Loucy (cell line): Measurements from ENCODE around the gene GSTO1.
A peak's percentile ranks its signal among the peaks of the same experiment; 100 is the strongest.

Experiments
- H2AFZ ChIP-seq: fragments of 200-600 bp; sonication (generic); 2 replicates; pipeline ENCODE4 v1.6.0; 2016; ENCODE audit warnings: antibody characterized with exemption, mild to moderate bottlenecking, low read length, moderate library complexity
- H3F3A ChIP-seq: fragments of 200-600 bp; 2 replicates; pipeline ENCODE4 v1.6.0; 2016; ENCODE audit warnings: antibody characterized with exemption, low read depth, mild to moderate bottlenecking
- H3K27me3 ChIP-seq: fragments of 200-600 bp; sonication (generic); 2 replicates; pipeline ENCODE4 v1.6.1; 2014; ENCODE audit warnings: low read length, mild to moderate bottlenecking; ENCODE audit not compliant: insufficient read depth, poor library complexity, severe bottlenecking
- H3K36me3 ChIP-seq: fragments of 200-600 bp; sonication (generic); 2 replicates; pipeline ENCODE4 v1.6.1; 2016; ENCODE audit warnings: low read length; ENCODE audit not compliant: insufficient read depth
- H3K4me1 ChIP-seq: fragments of 200-600 bp; sonication (generic); 2 replicates; pipeline ENCODE4 v1.5.1; 2014; ENCODE audit warnings: low read length, mild to moderate bottlenecking; ENCODE audit not compliant: insufficient read depth, poor library complexity, severe bottlenecking
- H3K4me2 ChIP-seq: fragments of 200-600 bp; sonication (generic); 2 replicates; pipeline ENCODE4 v1.6.0; 2014; ENCODE audit warnings: antibody characterized with exemption, low read length, low read depth, mild to moderate bottlenecking; ENCODE audit not compliant: poor library complexity, severe bottlenecking
- H3K4me3 ChIP-seq: fragments of 200-600 bp; sonication (generic); 2 replicates; pipeline ENCODE4 v1.5.1; 2014; ENCODE audit warnings: low read length, mild to moderate bottlenecking, mixed read lengths; ENCODE audit not compliant: poor library complexity, severe bottlenecking
- H3K79me2 ChIP-seq: fragments of 200-600 bp; sonication (generic); 2 replicates; pipeline ENCODE4 v1.6.1; 2014; ENCODE audit warnings: low read length; ENCODE audit not compliant: insufficient read depth
- H3K9ac ChIP-seq: fragments of 200-600 bp; sonication (generic); 2 replicates; pipeline ENCODE4 v1.6.0; 2014; ENCODE audit warnings: mild to moderate bottlenecking, low read depth, low read length, moderate library complexity; ENCODE audit not compliant: poor library complexity, severe bottlenecking
- H3K9me2 ChIP-seq: fragments of 200-600 bp; sonication (generic); replicated peaks from 2 replicates; pipeline ENCODE4 v1.6.1; 2016; ENCODE audit warnings: low read depth, low read length, mixed read lengths
- H3K9me3 ChIP-seq: fragments of 200-600 bp; sonication (generic); 2 replicates; pipeline ENCODE4 v1.6.1; 2014; ENCODE audit warnings: mild to moderate bottlenecking, antibody characterized with exemption, low read length, low read depth; ENCODE audit not compliant: insufficient read depth
- H4K20me1 ChIP-seq: fragments of 200-600 bp; sonication (generic); 2 replicates; pipeline ENCODE4 v1.6.0; 2014; ENCODE audit warnings: antibody characterized with exemption, low read length, mild to moderate bottlenecking; ENCODE audit not compliant: insufficient read depth, poor library complexity, severe bottlenecking
- CTCF ChIP-seq: fragments of 200-600 bp; sonication (generic); conservative IDR thresholded peaks from 2 replicates; pipeline ENCODE4 v1.5.1; 2014; ENCODE audit warnings: mild to moderate bottlenecking, antibody characterized with exemption, low read length
- EZH2phosphoT487 ChIP-seq: fragments of 200-600 bp; IDR thresholded peaks from 2 replicates; pipeline ENCODE4 v1.6.1; 2018; ENCODE audit warnings: antibody characterized with exemption, mild to moderate bottlenecking, moderate library complexity, borderline replicate concordance

The GSTO1 gene

GRCh38 chr10:104223304-104223703, 31.4 kb upstream of the GSTO1 start:
- Histone ChIP-seq H3K4me1 (peaks cover 20% of the 10 kb centered on the region), H3K9me2 (no peaks in the 10 kb centered on the region), H3K36me3 (no peaks in the 10 kb centered on the region), H3K9me3 (no peaks in the 10 kb centered on the region), H4K20me1 (no peaks in the 10 kb centered on the region), H3K4me2 (no peak overlapping the region), H3K9ac (no peak overlapping the region), H3K4me3 (no peak overlapping the region), H3F3A (no peaks in the 10 kb centered on the region), H3K79me2 (no peaks in the 10 kb centered on the region), H2AFZ (no peak overlapping the region), H3K27me3 (no peaks in the 10 kb centered on the region)
- TF ChIP-seq CTCF (no peak), EZH2phosphoT487 (no peak)

DNA sequence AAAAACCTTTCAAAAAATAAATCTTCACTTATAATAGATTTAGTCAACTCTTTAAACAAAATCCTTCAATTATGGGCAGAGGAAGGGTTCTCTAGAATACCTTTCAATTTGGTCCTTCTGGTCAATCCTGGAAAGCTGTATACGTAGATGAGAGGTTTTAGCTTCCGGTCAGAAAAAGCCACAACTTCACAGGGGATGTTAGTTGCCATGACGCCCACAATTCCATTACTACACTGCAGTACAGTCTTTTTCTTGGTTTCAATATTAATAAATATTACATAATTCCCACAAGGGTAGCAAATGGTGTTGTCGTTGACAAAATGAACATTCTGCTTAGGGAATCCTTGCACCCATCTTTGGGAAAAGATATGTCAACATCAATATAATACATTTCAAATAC, 24.2 kb upstream of the GSTO1 start:
- Histone ChIP-seq H4K20me1 (no peaks in the 10 kb centered on the region), H3K27me3 (peaks cover 5% of the 10 kb centered on the region), H3K9me3 (no peaks in the 10 kb centered on the region), H3F3A (no peaks in the 10 kb centered on the region), H3K79me2 (no peaks in the 10 kb centered on the region), H2AFZ (no peak overlapping the region), H3K36me3 (no peaks in the 10 kb centered on the region), H3K9ac (no peak overlapping the region), H3K4me1 (no peaks in the 10 kb centered on the region), H3K9me2 (no peaks in the 10 kb centered on the region), H3K4me2 (no peak overlapping the region), H3K4me3 (no peak overlapping the region)
- TF ChIP-seq EZH2phosphoT487: no peak
- TF ChIP-seq CTCF: no peak

- no peaks in the 10 kb centered on the region for H3K4me1 ChIP-seq
- H3K27me3 ChIP-seq: peaks cover 5% of the 10 kb centered on the region
- peak within 1 kb of the TSS; percentile 36 for H3K9ac ChIP-seq
- no peaks in the 10 kb centered on the region for H3K79me2 ChIP-seq
- no peaks in the 10 kb centered on the region for H4K20me1 ChIP-seq
- no peaks in the 10 kb centered on the region for H3K9me3 ChIP-seq
- H3K4me2 ChIP-seq: peak within 1 kb of the TSS; percentile 81
- TF ChIP-seq EZH2phosphoT487 (no peak), CTCF (no peak)
- H3K4me3 ChIP-seq: peak within 1 kb of the TSS; percentile 71
- no peaks in the 10 kb centered on the region for H3F3A ChIP-seq
- H2AFZ ChIP-seq: peak within 1 kb of the TSS; percentile 83
- no peaks in the 10 kb centered on the region for H3K36me3 ChIP-seq
- no peaks in the 10 kb centered on the region for H3K9me2 ChIP-seq
Measured at GRCh38 chr10:104231784-104232612, 22.7 kb upstream of the GSTO1 start, which contains the start of gene CFAP43. Gene CFAP43, minus strand, starts transcription at chr10:104232364. Its CDS starts 118 bp downstream, at chr10:104232246.
